ENCODE measurements around the gene PTPRK. TPM values are rescaled to one million over a fixed set of nuclear protein-coding genes. Genes with fewer than 3 reads are reported as not detected.
A peak's percentile ranks its signal among the peaks of the same experiment; 100 is the strongest.

PTPRK gene
- total and polyA plus RNA-seq, 2 experiments from 2014 or later, result 26.9 to 56.4 TPM

- DNase-seq (ENCODE audit: low spot score), result peak; percentile 83
- no peak overlapping the region for H3K27ac Mint-ChIP-seq
Measured at GRCh38 chr6:128327890-128328289, 192.5 kb downstream of the PTPRK start.

More at GRCh38 chr6:128327890-128328289, 192.5 kb downstream of the PTPRK start:
- no peaks in the 10 kb centered on the region; the same call in 2 of the 3 replicates for H3K9me3 Mint-ChIP-seq
- Histone ChIP-seq H3K36me3 (ENCODE audit: insufficient read depth) (no peaks in the 10 kb centered on the region), H3F3A (replicated peaks; ENCODE audit: low read depth) (no peaks in the 10 kb centered on the region), H3K4me2 (no peak overlapping the region), H3K27me3 (ENCODE audit: insufficient read depth) (no peaks in the 10 kb centered on the region), H3K4me3 (no peak overlapping the region), H3K27ac (ENCODE audit: low read depth) (no peak overlapping the region), H2AFZ (no peak overlapping the region), H4K20me1 (replicated peaks; ENCODE audit: insufficient read depth) (0 out of 2 replicates have a peak, but pooled peaks cover 3% of the 10 kb centered on the region), H3K9me2 (ENCODE audit: insufficient read depth) (no peaks in the 10 kb centered on the region), H3K79me2 (replicated peaks; ENCODE audit: insufficient read depth) (peaks cover 37% of the 10 kb centered on the region), H3K4me1 (ENCODE audit: insufficient read depth) (peaks cover 2% of the 10 kb centered on the region; the same call in 1 of the 2 replicates)
- peak; percentile 94 for ATAC-seq
- peaks cover 18% of the 10 kb centered on the region for H3K4me1 Mint-ChIP-seq
- H3K36me3 Mint-ChIP-seq (ENCODE audit: low read depth), result no peaks in the 10 kb centered on the region; the same call in 2 of the 3 replicates
- H3K27me3 Mint-ChIP-seq (ENCODE audit: insufficient read depth, low read depth, poor library complexity), result peaks cover 1% of the 10 kb centered on the region
- H3K4me3 Mint-ChIP-seq, result no peak overlapping the region
- no peak for TF ChIP-seq ZNF462 (CRISPR knock-in tag; IDR thresholded peaks at IDR 0.05)
- TF ChIP-seq CTCF (conservative IDR thresholded peaks at IDR 0.05; ENCODE audit: low read depth in 2 of 2), result peak; percentile 82 to 86
